Hematopoietic multipotent progenitor cell treated with erythropoietin and hydrocortisone succinate and interleukin-3 and kit ligand, for 4 days (in vitro differentiated cells): Measurements from ENCODE around the gene ZNF691.
"Not testable (repeated sequence)": the region's sequence is repeated elsewhere in the genome, so short reads cannot be mapped to it uniquely, and the experiment has no call there.

Experiments used
- DNase-seq: peaks from one replicate; pipeline ENCODE4 v3.0.0-alpha.2; 2015

ZNF691 gene, protein sequence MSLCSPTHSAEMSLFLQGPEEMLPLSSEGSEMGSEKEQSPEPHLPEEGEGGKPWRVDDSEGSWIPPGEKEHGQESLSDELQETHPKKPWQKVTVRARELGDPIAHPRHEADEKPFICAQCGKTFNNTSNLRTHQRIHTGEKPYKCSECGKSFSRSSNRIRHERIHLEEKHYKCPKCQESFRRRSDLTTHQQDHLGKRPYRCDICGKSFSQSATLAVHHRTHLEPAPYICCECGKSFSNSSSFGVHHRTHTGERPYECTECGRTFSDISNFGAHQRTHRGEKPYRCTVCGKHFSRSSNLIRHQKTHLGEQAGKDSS

GRCh38 chr1:42846257-42847110 lies at the start of gene ZNF691:
Gene ZNF691 (plus strand): TSS chr1:42846613. CDS start chr1:42849659, 3,046 bp downstream.
- DNase-seq, result peak; percentile 99

GRCh38 chr1:42797414-42797813 lies 49.0 kb upstream of the ZNF691 start:
- no peak for DNase-seq

DNA sequence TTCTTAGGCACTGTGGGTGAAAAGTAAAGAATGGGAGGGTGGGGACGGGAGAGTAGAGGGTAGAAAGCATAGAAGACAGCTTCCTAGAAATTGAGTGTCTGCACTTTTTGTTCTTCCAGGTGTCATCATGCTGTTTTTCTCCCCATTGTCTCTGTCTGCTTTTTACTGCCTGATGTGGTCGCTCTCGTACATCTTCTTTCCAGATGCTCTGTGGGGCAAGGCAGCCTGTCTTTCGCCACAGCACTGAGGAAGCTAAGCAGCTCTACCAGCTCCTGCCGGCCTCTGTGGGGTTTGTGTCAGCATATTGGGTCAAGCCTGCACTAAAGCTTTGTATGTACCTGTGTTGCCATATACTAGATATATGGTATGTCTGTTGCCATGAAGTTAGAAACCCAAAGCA lies 48.4 kb upstream of the ZNF691 start:
- DNase-seq, result no peak

- no peak for DNase-seq
These were observed 44.5 kb upstream of the ZNF691 start for GRCh38 chr1:42801832-42802473.

DNA sequence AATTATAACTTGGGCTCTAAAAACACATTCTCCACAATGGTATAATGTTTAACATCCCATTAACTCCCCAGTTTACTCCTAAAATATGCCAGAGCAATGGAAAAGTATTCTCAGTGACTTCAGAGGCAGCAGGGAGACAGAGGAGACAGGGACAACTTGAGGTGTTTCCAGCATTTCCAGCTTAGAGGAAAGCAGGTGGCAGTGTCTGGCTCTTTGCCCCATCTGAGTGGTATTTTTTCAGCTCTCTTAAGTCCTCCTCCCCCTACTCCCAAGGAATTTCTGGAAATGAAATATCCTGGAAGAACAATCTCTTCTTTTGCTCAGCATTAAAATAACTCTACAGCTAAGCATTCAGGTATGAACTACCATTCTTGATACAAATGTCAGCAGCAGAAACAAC lies 40.2 kb upstream of the ZNF691 start:
- no peak for DNase-seq

DNA sequence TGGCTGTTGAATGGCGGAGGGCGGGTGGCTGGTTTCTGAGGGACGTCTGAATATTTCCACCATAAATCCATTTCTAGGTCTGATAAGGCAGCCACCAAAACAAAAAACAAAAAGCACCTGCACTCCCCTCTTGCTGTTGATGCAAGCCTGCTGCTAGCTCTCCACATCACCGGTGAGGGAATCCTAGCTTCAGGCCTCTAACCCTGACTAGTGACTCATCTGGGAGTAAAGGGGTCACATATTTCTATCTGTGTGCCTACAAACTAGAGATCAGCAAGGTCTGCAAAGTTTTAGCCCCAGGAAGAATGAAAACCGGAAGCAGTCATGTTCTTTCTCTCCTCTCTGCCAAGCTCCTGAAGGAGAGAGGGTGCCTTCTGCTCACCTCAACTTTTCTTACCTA lies 39.8 kb upstream of the ZNF691 start:
- DNase-seq, result no peak

DNA sequence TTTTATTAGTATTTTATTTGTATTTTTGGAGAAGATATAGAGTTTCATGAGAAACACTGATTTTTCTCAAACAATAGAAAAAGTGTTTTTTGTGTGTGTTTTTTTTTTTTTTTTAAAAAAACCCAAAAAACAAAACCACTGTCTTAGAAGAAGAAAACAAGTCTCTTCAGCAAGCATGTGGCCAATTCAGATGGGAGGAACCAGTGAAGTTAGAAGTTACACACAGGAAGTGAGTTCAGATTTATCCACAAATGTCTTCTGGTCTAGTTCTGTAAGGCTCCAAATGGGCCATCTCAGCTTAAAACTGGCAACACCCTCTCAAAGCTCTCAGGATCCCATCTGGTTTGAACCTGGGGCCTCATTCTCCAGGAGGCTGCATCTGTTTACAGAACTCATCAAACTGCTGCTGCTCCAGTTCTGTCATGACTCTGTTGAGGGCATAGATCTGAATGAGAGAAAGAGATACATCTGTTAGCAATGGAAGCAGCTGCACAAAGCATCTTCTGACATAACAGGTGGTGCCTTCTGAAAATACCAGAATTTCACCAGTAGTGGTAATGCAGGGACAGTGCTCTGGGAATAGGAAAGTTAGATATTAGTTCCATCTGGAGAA lies 39.3 kb upstream of the ZNF691 start:
- no peak for DNase-seq

GRCh38 chr1:42814815-42815214 lies 31.6 kb upstream of the ZNF691 start:
- not testable (repeated sequence) for DNase-seq

DNA sequence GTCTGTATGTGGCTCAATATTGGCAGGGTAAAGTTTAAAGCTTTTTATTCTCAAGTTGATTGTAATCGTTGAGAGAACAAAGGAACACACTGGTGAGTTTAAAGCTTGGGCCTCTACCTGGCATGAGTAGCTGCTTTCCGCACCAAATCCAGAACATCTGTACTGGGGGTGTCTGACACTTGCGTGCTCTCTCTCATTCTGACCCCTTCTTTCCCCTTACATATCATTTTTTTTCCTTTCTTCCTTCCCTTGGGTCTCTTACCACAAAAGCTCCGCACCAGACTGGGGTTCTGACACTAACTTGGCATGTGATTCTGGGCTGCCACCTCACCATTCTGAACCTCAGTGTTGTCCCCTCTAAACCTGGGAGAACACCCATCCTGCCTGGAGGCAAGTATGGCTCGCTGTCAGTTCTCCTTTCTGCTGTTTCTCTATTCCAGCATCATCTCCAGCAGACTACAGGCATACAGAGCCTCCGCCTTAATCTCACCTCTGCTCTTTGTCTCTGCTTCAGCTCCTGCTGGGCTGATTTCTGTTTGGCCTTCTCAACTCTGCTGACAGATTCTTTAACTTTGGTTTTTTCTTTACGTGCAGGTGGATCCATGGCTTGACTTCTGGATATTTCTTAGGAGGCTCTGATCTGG lies 30.4 kb upstream of the ZNF691 start:
- DNase-seq, result peak; percentile 53

DNA sequence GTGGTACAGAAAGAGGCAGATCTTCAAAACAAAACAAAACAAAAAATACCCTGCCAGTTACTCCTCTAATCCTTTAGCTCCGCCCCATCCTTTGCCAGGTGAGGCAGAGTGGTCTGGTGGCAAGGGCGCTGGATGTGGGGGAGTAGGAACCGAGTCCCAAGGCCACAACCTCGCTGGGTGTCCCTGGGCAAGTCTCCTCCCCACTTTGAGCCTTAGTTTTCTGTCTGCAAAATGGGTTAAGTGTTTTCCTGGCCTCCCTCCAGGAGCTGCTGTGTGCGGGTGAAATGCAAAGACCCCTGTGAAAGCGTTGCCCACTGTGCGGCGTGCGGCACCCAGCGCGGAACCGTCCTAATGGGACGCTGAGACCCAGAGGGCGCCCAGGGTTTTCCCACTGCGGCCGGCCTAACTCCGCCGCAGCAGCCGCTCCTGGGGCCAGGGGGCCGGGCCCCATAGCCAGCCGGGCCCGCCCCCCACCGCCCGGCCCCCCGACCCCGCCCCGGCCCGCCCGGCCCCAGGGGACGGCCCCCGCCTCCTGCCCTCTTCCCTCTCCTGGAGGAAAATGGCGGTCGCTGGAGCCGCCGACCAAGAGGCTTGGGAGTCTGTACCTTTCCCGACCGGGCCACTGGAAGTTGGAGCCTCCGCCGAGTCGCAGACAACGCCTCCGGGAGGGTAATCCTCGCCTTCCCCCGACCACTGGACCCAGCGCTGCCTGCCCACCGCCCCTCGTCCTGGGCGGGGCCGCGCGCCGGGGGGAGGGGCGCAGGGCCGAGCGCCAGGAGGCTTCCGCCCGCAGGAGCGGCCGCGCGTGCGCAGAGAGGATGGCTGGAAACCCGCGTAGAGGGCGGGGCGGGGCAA lies 29.6 kb upstream of the ZNF691 start, which contains the start of the genes ERMAP and SVBP:
TSS of gene ERMAP (plus strand) at position 538 of the 855 bp plus-strand sequence. CDS start 13,327 bp downstream, outside the sequence.
TSS of gene SVBP (minus strand) at position 813 of the 855 bp plus-strand sequence. CDS start 853 bp downstream, outside the sequence.
- peak; percentile 94 for DNase-seq

- DNase-seq, result no peak
These were observed 29.0 kb upstream of the ZNF691 start for GRCh38 chr1:42817440-42817767.

DNA sequence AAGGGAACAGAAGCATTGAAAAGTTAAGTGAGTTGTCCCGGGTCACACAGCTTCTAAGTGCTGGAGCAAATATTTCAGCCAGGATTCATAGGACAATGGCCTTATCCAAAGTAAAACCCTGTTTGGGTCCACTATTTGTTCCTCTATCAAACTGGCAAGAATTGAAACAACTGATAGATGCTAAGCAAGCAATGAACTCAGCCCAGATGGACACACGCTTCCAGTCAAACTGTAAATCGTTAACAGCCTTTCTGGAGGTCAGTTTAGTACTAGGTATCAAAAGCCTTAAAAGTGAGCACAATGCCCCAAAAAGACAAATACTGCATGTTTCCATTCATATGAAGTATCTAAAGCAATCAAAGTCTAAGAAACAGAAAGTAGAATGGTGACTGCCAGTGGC lies 28.4 kb upstream of the ZNF691 start:
- DNase-seq, result no peak

DNA sequence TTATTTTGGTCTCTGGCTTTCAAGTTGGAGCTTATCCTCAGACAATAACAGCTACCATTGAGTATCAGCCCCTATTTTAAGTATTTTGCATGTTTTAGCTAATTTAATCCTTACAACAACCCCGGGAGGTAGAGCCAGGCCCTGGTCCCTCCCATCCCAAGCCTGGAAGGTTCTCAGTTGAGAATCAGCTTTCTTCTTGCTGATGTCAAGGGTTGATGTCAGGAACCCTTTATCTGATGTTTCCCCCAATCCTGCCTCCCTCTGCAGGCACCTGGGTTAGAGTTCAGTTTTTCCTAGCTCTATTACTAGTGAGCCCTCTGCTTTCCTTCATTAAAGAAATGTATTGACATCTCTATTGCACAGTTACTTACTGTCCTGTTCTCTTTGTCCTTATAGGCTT lies 25.6 kb upstream of the ZNF691 start:
- no peak for DNase-seq

GRCh38 chr1:42821690-42822089 lies 24.7 kb upstream of the ZNF691 start:
- no peak for DNase-seq

- DNase-seq, result peak; percentile 68
These were observed 23.5 kb upstream of the ZNF691 start for GRCh38 chr1:42822800-42823392.

GRCh38 chr1:42824481-42825035 lies 21.9 kb upstream of the ZNF691 start:
- DNase-seq, result peak; percentile 37

GRCh38 chr1:42825036-42825851 lies 21.2 kb upstream of the ZNF691 start:
- DNase-seq, result peak; percentile 94

DNA sequence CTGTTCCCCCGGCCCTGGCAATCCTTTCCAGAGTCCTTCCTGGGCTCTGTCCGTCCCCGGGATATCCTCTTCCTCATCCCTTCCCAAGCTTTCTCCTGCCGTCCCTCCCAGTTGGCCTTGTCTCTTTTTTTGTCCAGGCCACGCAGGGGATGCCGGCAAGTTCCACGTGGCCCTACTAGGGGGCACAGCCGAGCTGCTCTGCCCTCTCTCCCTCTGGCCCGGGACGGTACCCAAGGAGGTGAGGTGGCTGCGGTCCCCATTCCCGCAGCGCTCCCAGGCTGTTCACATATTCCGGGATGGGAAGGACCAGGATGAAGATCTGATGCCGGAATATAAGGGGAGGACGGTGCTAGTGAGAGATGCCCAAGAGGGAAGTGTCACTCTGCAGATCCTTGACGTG lies 15.8 kb upstream of the ZNF691 start:
- DNase-seq, result no peak

DNA sequence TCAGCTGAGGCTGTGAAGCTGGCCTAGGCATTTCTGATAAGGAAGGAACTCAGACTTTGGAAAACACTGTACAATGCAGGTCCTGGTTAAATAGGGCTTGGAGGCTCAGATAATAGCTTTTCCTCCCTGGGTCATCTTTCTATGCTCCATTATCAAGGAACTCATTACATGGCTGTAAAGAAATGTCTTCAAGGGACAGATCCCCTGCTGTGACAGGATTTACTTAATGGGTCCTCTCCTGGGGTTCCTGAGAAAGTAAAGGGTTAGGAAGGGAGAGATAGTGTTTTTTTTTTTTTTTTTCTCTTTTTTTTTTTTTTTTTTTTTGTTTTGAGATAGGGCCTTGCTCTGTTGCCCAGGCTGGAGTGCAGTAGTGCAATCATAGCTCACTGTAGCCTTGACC lies 15.1 kb upstream of the ZNF691 start:
- no peak for DNase-seq
